Activated CD4-positive, alpha-beta T cell treated with anti-CD3 and anti-CD28 coated beads, Interleukin-2, amount 10 ng/mL, durations not matched to agents 7 days and 5 days (primary cell): Measurements from ENCODE around the gene CRTC3. TPM values are rescaled to one million over a fixed set of nuclear protein-coding genes. Genes with fewer than 3 reads are reported as not detected.

Experiments used
- CTCF ChIA-PET: fragments of 350-600 bp; sonication (Branson Sonifier 250); formaldehyde crosslinking; loops from one replicate; lab custom pipeline; 2021; ENCODE audit warnings: antibody characterized with exemption; lab: Charles Lee
- POLR2A ChIA-PET: fragments of 350-600 bp; sonication (Branson Sonifier 250); formaldehyde crosslinking; loops from one replicate; lab custom pipeline; 2021; ENCODE audit warnings: antibody characterized with exemption; lab: Charles Lee
- DNase-seq: peaks from one replicate; pipeline ENCODE4 v3.0.0-alpha.2; 2020
- H3K27ac Mint-ChIP-seq: one replicate; pipeline ENCODE4 v1.8.0; 2021; ENCODE audit warnings: mild to moderate bottlenecking, moderate library complexity, mixed read lengths
- H3K27me3 Mint-ChIP-seq: one replicate; pipeline ENCODE4 v1.8.0; 2021; ENCODE audit warnings: mixed read lengths
- H3K36me3 Mint-ChIP-seq: one replicate; pipeline ENCODE4 v1.8.0; 2021; ENCODE audit warnings: low read depth, mixed read lengths
- H3K4me1 Mint-ChIP-seq: one replicate; pipeline ENCODE4 v1.8.0; 2021; ENCODE audit warnings: mixed read lengths
- H3K4me3 Mint-ChIP-seq: one replicate; pipeline ENCODE4 v1.8.0; 2021; ENCODE audit warnings: mild to moderate bottlenecking, moderate library complexity, mixed read lengths
- H3K9me3 Mint-ChIP-seq: one replicate; pipeline ENCODE4 v1.8.0; 2021; ENCODE audit warnings: mixed read lengths
- total RNA-seq, 2 experiments: library from RNA; stranded (reverse); gene quantifications; one replicate each; pipeline ENCODE4 v1.2.3, GENCODE V29; 2021

The CRTC3 gene
- total RNA-seq, 2 experiments from 2014 or later = 85.1 to 90.7 TPM

DNA sequence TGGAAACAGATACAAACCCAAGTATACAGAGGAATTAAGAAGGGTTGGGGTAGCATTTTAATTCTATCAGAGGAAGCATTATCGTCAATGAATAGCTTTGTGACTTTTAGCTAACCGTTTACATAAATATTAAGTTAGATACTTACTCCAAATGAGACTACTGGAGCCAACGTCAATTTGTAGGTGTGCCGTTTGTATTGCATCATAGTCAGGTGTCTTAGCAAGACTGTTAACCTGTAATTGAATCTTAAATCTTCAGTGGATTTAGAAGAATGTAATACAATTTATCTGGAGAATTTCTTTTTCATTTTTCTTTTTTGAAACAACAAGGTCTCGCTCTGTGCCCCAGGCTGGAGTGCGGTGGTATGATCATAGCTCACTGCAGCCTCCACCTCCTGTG lies 55.1 kb downstream of the CRTC3 start:
- Mint-ChIP-seq H3K27me3 (no peaks in the 10 kb centered on the region), H3K27ac (no peak overlapping the region), H3K4me3 (no peak overlapping the region), H3K9me3 (no peaks in the 10 kb centered on the region), H3K4me1 (peaks cover 57% of the 10 kb centered on the region), H3K36me3 (peaks cover 50% of the 10 kb centered on the region)
- DNase-seq = no peak
- ChIA-PET CTCF (interaction anchor here (0.6 to 1.2 kb wide), 5 partner anchors 9 to 24 kb away, joined by 3 to 4 read pairs (median 3); no protein-coding TSS in a partner anchor), POLR2A (interaction anchor here (0.6 kb wide), 1 partner anchor 286 kb away, joined by 3 read pairs; no protein-coding TSS in a partner anchor)

DNA sequence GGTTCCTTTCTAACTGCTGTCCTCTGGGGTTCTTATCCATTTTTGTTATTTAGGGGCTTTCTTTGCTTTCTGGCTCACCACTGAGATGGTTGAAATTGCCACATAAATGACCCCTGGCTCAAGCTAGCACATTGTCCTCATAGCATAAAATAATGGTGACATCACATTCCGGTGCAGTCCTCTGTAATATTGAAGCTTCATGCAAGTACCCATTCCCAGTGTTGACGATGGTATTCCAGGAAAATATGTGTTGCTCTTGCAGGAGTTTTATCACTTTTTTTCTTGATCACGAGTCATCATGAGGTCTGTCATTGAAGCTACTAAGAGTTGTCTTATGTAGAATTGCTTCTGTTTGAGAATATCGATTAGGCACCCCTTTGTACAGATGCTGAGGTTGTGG lies 56.1 kb downstream of the CRTC3 start:
- no peak for DNase-seq
- H3K4me1 Mint-ChIP-seq = peaks cover 56% of the 10 kb centered on the region
- H3K27me3 Mint-ChIP-seq = no peaks in the 10 kb centered on the region
- H3K27ac Mint-ChIP-seq = no peak overlapping the region
- CTCF ChIA-PET = interaction anchor here (0.6 to 1.7 kb wide), 5 partner anchors 8 to 22 kb away, joined by 3 to 5 read pairs (median 3); no protein-coding TSS in a partner anchor
- H3K9me3 Mint-ChIP-seq = no peaks in the 10 kb centered on the region
- H3K36me3 Mint-ChIP-seq = peaks cover 53% of the 10 kb centered on the region
- H3K4me3 Mint-ChIP-seq = no peak overlapping the region
- POLR2A ChIA-PET = no interaction called here

- Mint-ChIP-seq H3K36me3 (peaks cover 56% of the 10 kb centered on the region), H3K9me3 (no peaks in the 10 kb centered on the region), H3K27ac (no peak overlapping the region), H3K4me3 (no peak overlapping the region), H3K27me3 (no peaks in the 10 kb centered on the region), H3K4me1 (peaks cover 53% of the 10 kb centered on the region)
- no peak for DNase-seq
- CTCF ChIA-PET = interaction anchor here (0.6 to 1.7 kb wide), 7 partner anchors 9 to 138 kb away, joined by 3 to 5 read pairs (median 3); no protein-coding TSS in a partner anchor
- POLR2A ChIA-PET = no interaction called here
Observed at GRCh38 chr15:90586948-90587347, 57.2 kb downstream of the CRTC3 start.

- H3K4me1 Mint-ChIP-seq = peaks cover 51% of the 10 kb centered on the region
- no peak for DNase-seq
- peaks cover 59% of the 10 kb centered on the region for H3K36me3 Mint-ChIP-seq
- no peaks in the 10 kb centered on the region for H3K9me3 Mint-ChIP-seq
- H3K4me3 Mint-ChIP-seq = no peak overlapping the region
- POLR2A ChIA-PET = no interaction called here
- H3K27me3 Mint-ChIP-seq = no peaks in the 10 kb centered on the region
- H3K27ac Mint-ChIP-seq = peak overlapping the region; percentile 2
- CTCF ChIA-PET = interaction anchor here (0.6 to 1.6 kb wide), 4 partner anchors 14 to 31 kb away, joined by 3 to 5 read pairs (median 3); no protein-coding TSS in a partner anchor
Observed at GRCh38 chr15:90588427-90588826, 58.7 kb downstream of the CRTC3 start.

- H3K9me3 Mint-ChIP-seq = no peaks in the 10 kb centered on the region
- POLR2A ChIA-PET = interaction anchor here (1.1 kb wide), 1 partner anchor 60 kb away, joined by 3 read pairs; no protein-coding TSS in a partner anchor
- CTCF ChIA-PET = interaction anchor here (0.5 to 1.3 kb wide), 5 partner anchors 9 to 346 kb away, joined by 3 read pairs; no protein-coding TSS in a partner anchor
- no peaks in the 10 kb centered on the region for H3K27me3 Mint-ChIP-seq
- peaks cover 66% of the 10 kb centered on the region for H3K36me3 Mint-ChIP-seq
- H3K4me3 Mint-ChIP-seq = no peak overlapping the region
- H3K27ac Mint-ChIP-seq = no peak overlapping the region
- H3K4me1 Mint-ChIP-seq = peaks cover 66% of the 10 kb centered on the region
- DNase-seq = no peak
Observed at GRCh38 chr15:90591524-90591923, 61.8 kb downstream of the CRTC3 start.

DNA sequence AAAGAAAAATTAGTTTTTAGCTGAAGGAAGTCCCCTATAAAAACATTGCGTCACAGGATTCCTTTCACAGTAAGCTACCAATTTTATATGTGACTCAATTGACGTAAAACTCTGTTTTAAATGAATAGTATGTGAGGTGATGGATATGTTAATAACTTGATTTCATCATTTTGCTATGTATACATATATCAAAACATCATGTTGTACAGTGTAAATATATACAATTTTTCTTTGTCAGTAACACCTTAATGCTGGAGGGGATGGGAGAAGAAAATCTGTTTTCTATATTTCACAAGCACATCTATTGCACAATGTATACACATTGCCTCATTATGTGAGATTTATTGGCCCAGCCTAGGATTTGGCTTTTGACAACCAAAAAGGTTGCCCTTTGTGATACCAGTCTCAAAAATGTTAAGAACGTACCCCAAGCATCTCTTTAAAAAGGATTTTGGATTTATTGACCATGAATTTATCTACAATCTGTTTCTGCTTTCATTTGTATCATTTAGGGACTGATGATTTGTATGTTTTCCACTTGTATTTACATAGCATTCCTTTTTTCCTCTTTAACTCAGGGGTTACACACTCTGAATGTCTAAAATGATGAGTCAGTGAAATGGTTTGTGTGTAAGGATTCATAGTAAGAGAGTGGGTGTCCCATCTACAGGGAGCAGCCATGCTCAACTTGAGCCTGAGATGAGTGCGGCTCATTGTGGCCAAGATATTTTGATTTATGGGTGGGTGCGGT lies 62.6 kb downstream of the CRTC3 start:
- no peak for DNase-seq
- POLR2A ChIA-PET = interaction anchor here (1.1 kb wide), 1 partner anchor 61 kb away, joined by 3 read pairs; no protein-coding TSS in a partner anchor
- CTCF ChIA-PET = interaction anchor here (0.5 to 1.5 kb wide), 3 partner anchors 12 to 347 kb away, joined by 3 to 5 read pairs (median 3); no protein-coding TSS in a partner anchor
- Mint-ChIP-seq H3K27ac (peak overlapping the region; percentile 61), H3K27me3 (no peaks in the 10 kb centered on the region), H3K9me3 (no peaks in the 10 kb centered on the region), H3K4me1 (peaks cover 66% of the 10 kb centered on the region), H3K4me3 (no peak overlapping the region), H3K36me3 (peaks cover 66% of the 10 kb centered on the region)

GRCh38 chr15:90593499-90594158 lies 63.9 kb downstream of the CRTC3 start:
- POLR2A ChIA-PET = interaction anchor here (0.7 kb wide), 1 partner anchor 63 kb away, joined by 3 read pairs; no protein-coding TSS in a partner anchor
- Mint-ChIP-seq H3K27me3 (no peaks in the 10 kb centered on the region), H3K27ac (peak overlapping the region; percentile 99), H3K4me1 (peaks cover 75% of the 10 kb centered on the region), H3K4me3 (peak overlapping the region; percentile 73), H3K9me3 (peaks cover 3% of the 10 kb centered on the region), H3K36me3 (peaks cover 71% of the 10 kb centered on the region)
- CTCF ChIA-PET = interaction anchor here (0.6 to 1.5 kb wide), 6 partner anchors 9 to 208 kb away, joined by 3 to 5 read pairs (median 3); no protein-coding TSS in a partner anchor
- DNase-seq = no peak

DNA sequence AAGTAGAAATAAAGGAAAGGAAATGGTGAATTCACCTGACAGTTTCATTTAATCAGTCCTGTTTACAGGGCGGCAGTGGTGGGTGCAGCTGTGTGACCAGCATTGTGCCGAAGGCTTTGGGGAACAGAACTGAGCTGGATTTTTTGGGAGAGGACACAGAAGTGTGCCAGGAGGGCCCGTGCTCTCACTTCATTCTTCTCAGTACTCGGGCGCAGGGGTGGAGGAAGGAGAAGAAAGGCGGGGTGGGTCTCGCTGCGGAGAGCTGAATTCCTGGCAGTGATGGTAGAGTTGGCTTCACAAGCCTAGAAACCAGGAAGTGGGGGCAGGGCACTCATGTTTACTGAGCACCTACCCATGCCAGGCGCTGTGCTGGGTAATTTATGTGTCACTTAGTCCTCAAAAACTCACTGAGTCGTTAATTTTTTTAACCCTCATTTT lies 64.6 kb downstream of the CRTC3 start:
- CTCF ChIA-PET = interaction anchor here (0.6 to 1.3 kb wide), 5 partner anchors 9 to 214 kb away, joined by 3 read pairs; no protein-coding TSS in a partner anchor
- H3K4me3 Mint-ChIP-seq = peak overlapping the region; percentile 73
- peak; percentile 92 for DNase-seq
- no peaks in the 10 kb centered on the region for H3K27me3 Mint-ChIP-seq
- peaks cover 3% of the 10 kb centered on the region for H3K9me3 Mint-ChIP-seq
- peaks cover 82% of the 10 kb centered on the region for H3K4me1 Mint-ChIP-seq
- H3K27ac Mint-ChIP-seq = peak overlapping the region; percentile 99
- H3K36me3 Mint-ChIP-seq = peaks cover 76% of the 10 kb centered on the region
- POLR2A ChIA-PET = interaction anchor here (0.6 to 0.7 kb wide), 2 partner anchors 31 to 64 kb away, joined by 3 to 4 read pairs; no protein-coding TSS in a partner anchor

DNA sequence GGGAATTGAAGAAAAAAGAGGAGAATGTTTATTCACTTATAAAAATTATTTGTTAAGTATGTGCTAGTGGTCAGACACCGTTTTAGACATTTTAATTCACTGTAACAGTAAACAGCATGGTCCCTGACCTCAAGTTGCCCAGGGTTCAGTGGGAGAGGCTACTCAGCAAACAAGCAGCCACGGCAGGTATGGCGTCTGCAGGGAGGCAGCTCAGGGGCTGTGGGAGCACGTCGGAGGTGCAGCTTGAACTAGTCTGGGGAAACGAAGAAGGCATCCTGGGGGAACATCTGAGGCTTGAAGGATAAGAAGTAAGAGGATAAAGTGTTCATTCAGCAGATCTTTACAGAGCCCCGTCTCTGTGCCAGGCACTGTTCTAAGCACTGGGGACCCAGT lies 66.0 kb downstream of the CRTC3 start:
- Mint-ChIP-seq H3K4me1 (peaks cover 91% of the 10 kb centered on the region), H3K27me3 (no peaks in the 10 kb centered on the region), H3K27ac (peak overlapping the region; percentile 99), H3K4me3 (peak overlapping the region; percentile 3), H3K9me3 (peaks cover 3% of the 10 kb centered on the region), H3K36me3 (peaks cover 83% of the 10 kb centered on the region)
- ChIA-PET CTCF (interaction anchor here (0.5 to 0.9 kb wide), 2 partner anchors 9 to 73 kb away, joined by 3 read pairs; no protein-coding TSS in a partner anchor), POLR2A (no interaction called here)
- no peak for DNase-seq

DNA sequence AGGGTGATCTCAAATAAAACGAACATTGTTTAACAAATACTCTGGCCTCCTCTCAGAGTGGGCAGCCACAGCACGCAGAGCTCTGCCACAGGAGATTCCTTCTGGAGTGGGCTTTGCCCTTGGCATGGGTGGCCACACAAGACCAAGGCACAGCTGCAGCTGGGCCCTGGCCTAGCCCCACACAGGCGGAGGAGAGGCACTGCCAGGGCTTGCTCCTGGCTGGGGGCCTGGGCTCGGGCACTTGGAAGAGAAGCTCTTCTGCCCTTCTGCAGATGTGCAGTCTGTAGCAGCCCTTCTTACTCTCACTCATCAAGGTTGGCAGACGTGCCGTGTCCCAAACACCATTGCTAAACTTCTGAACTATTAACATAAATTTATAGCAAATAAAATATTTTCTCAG lies 67.2 kb downstream of the CRTC3 start:
- Mint-ChIP-seq H3K36me3 (peaks cover 83% of the 10 kb centered on the region), H3K27me3 (no peaks in the 10 kb centered on the region), H3K9me3 (peaks cover 3% of the 10 kb centered on the region), H3K4me3 (peak overlapping the region; percentile 1), H3K27ac (peak overlapping the region; percentile 99), H3K4me1 (peaks cover 88% of the 10 kb centered on the region)
- DNase-seq = no peak
- CTCF ChIA-PET = interaction anchor here (0.6 to 1.1 kb wide), 5 partner anchors 10 to 336 kb away, joined by 3 to 4 read pairs (median 3); partner anchors contain the start of gene HDDC3
- POLR2A ChIA-PET = interaction anchor here (0.6 kb wide), 1 partner anchor 55 kb away, joined by 3 read pairs; no protein-coding TSS in a partner anchor

- no peaks in the 10 kb centered on the region for H3K27me3 Mint-ChIP-seq
- peak; percentile 33 for DNase-seq
- peaks cover 82% of the 10 kb centered on the region for H3K4me1 Mint-ChIP-seq
- H3K4me3 Mint-ChIP-seq = peak overlapping the region; percentile 39
- CTCF ChIA-PET = interaction anchor here (1.0 to 1.1 kb wide), 4 partner anchors 11 to 69 kb away, joined by 3 read pairs; no protein-coding TSS in a partner anchor
- peak overlapping the region; percentile 99 for H3K27ac Mint-ChIP-seq
- H3K9me3 Mint-ChIP-seq = peaks cover 3% of the 10 kb centered on the region
- POLR2A ChIA-PET = no interaction called here
- H3K36me3 Mint-ChIP-seq = peaks cover 82% of the 10 kb centered on the region
Observed at GRCh38 chr15:90597577-90597976, 67.9 kb downstream of the CRTC3 start.

DNA sequence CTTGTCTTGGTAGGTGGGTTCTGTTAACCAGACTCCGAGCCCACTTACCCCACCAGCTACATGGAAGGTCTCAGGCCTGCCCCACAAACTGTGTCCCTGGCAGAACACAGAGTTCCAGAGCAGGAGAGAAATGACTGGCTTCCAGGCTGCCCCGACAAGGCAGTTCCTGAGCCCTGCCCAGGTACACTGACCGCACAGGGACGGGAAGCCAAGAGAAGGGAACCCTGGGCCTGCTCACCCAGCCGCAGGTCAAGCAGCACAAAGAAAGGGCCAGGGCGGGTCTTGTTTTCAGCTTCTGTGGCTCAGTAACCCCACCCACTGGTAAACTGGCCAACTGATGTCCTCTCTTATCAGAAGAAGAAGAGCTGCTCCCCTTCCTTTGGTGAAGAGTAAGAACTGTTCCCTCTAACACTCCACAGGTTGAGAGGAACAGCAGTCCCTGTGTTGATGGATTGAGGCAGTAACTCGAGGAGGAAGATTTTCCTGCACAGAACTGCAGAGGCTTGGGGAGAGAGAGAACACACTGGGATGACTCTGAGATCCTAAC lies 68.4 kb downstream of the CRTC3 start:
- ChIA-PET CTCF (interaction anchor here (0.9 to 1.5 kb wide), 5 partner anchors 11 to 288 kb away, joined by 3 to 6 read pairs (median 3); no protein-coding TSS in a partner anchor), POLR2A (no interaction called here)
- peaks cover 82% of the 10 kb centered on the region for H3K36me3 Mint-ChIP-seq
- peak overlapping the region; percentile 39 for H3K4me3 Mint-ChIP-seq
- no peak for DNase-seq
- peaks cover 79% of the 10 kb centered on the region for H3K4me1 Mint-ChIP-seq
- H3K27ac Mint-ChIP-seq = peak overlapping the region; percentile 99
- H3K9me3 Mint-ChIP-seq = peaks cover 3% of the 10 kb centered on the region
- no peaks in the 10 kb centered on the region for H3K27me3 Mint-ChIP-seq
